Kidney (tissue), 14 donors: Measurements from ENCODE around the gene DUXB. TPM values are rescaled to one million over a fixed set of nuclear protein-coding genes. Genes with fewer than 3 reads are reported as not detected.

ENCODE experiments used
- DNase-seq, 5 donors: peaks; one replicate each; pipeline ENCODE4 v3.0.0-alpha.2; 2013 to 2020
- FAIRE-seq: peaks from 2 replicates; lab custom pipeline; 2012; peaks lifted over from hg19 to GRCh38; lab: Jason Lieb, UNC
- H3K27ac ChIP-seq, 2 donors: one replicate each; pipeline ENCODE4 v1.7.0; 2013; ENCODE audit warnings: low read depth in 2 of 2, low read length in 2 of 2, inconsistent platforms in 1 of 2
- H3K27me3 ChIP-seq: one replicate; pipeline ENCODE4 v1.7.1; 2013; ENCODE audit warnings: low read length, inconsistent platforms; ENCODE audit not compliant: control insufficient read depth, insufficient read depth
- H3K36me3 ChIP-seq, 3 donors: one replicate each; pipeline versions ENCODE4 v1.7.0 to v1.7.1; 2013; ENCODE audit warnings: low read length in 3 of 3, control low read depth in 1 of 3, inconsistent platforms in 1 of 3; ENCODE audit not compliant: insufficient read depth in 3 of 3, control insufficient read depth in 2 of 3
- H3K4me1 ChIP-seq, 3 donors: one replicate each; pipeline versions ENCODE4 v1.7.0 to v1.7.1; 2013; ENCODE audit warnings: low read length in 3 of 3, inconsistent platforms in 1 of 3, low read depth in 1 of 3; ENCODE audit not compliant: control insufficient read depth in 2 of 3, insufficient read depth in 2 of 3
- H3K4me3 ChIP-seq, 3 donors: one replicate each; pipeline versions ENCODE4 v1.7.0 to v1.8.1; 2013; ENCODE audit warnings: low read length in 3 of 3, control low read depth in 1 of 3, inconsistent platforms in 1 of 3
- H3K9ac ChIP-seq, 3 donors: one replicate each; pipeline versions ENCODE4 v1.7.0 to v1.7.1; 2013; ENCODE audit warnings: low read length in 3 of 3, control low read depth in 1 of 3, inconsistent platforms in 1 of 3
- H3K9me3 ChIP-seq, 3 donors: one replicate each; pipeline versions ENCODE4 v1.7.0 to v1.7.1; 2013; ENCODE audit warnings: low read length in 3 of 3, control low read depth in 1 of 3, inconsistent platforms in 1 of 3; ENCODE audit not compliant: control insufficient read depth in 2 of 3, insufficient read depth in 1 of 3
- intact Hi-C: fragments of 100-400 bp; cut with DNase I; formaldehyde crosslinking; loops from one replicate; pipeline ENCODE4 v1.11.1; 2022
- polyA plus RNA-seq: library from polyadenylated mRNA; stranded (reverse); fragments of 350-450 nt; fragmentation: Illumina TruSeq; extraction: RNeasy Lipid Tissue Mini Kit (QIAGEN cat#74804); gene quantifications from one replicate; pipeline ENCODE4 v1.2.3, GENCODE V29; 2014; ENCODE audit warnings: low read depth, low replicate concordance; ENCODE audit not compliant: insufficient read depth
- total RNA-seq: library from RNA; stranded (reverse); fragmentation: NEBNext Ultra II Directional; extraction: Animal tissue kit (Norgen Biotek cat#: 25700); gene quantifications from one replicate; pipeline ENCODE4 v1.2.1, GENCODE V29; 2021
- TF ChIP-seq, protein P1 (sequence below): IDR thresholded peaks from 3 replicates; pipeline ENCODE4 v1.5.1; 2012; ENCODE audit warnings: mild to moderate bottlenecking, moderate library complexity, borderline replicate concordance; ENCODE audit not compliant: insufficient read depth; ENCODE audit errors: extremely low read depth
- donor health status: control.
- donor health status: control.
- donor health status: control.
- donor health status: control.
- donor health status: control.
- donor health status: DM: yes; HTN: yes; CAD: no.
- donor health status: Normal renal cell carcinoma (clear cell type).

DUXB gene
- total and polyA plus RNA-seq, 2 donors from 2014 or later: not detected

DNA sequence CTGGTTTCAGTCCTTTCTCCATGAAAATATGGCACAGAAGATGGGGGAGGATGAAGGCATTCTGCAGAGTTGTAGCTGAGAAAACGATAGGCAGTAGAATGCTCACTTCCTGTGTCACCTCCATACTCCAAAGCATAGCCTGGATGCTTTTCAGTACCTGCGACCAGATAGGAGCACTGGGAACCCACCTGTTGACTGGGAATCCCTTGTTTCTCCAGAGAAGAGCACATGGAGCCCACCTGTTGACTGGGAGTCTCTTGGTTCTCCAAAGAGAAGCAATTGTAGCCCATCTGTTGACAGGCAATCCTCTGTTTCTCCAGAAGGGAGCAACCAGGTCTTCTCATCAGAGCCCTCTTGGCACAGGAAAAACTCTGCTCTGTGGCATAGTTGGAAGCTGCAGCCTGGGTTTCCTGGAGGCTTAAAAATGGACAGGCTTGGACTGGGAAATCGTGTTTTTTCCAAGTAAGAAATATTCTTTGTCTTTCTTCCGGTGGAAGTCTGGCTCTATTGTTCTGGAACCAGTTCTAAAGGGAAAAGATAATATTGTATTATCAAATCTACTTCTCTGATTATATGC is 40.4 kb downstream of the DUXB start:
- Histone ChIP-seq H3K27ac (no peak overlapping the region), H3K27me3 (no peaks in the 10 kb centered on the region), H3K4me1 (peaks cover 0 to 2% (median 0%) of the 10 kb centered on the region in 3 donors), H3K36me3 (peaks cover 7 to 25% (median 20%) of the 10 kb centered on the region in 3 donors), H3K9ac (no peak overlapping the region), H3K9me3 (no peaks in the 10 kb centered on the region), H3K4me3 (no peak overlapping the region)
- TF ChIP-seq, protein P1, sequence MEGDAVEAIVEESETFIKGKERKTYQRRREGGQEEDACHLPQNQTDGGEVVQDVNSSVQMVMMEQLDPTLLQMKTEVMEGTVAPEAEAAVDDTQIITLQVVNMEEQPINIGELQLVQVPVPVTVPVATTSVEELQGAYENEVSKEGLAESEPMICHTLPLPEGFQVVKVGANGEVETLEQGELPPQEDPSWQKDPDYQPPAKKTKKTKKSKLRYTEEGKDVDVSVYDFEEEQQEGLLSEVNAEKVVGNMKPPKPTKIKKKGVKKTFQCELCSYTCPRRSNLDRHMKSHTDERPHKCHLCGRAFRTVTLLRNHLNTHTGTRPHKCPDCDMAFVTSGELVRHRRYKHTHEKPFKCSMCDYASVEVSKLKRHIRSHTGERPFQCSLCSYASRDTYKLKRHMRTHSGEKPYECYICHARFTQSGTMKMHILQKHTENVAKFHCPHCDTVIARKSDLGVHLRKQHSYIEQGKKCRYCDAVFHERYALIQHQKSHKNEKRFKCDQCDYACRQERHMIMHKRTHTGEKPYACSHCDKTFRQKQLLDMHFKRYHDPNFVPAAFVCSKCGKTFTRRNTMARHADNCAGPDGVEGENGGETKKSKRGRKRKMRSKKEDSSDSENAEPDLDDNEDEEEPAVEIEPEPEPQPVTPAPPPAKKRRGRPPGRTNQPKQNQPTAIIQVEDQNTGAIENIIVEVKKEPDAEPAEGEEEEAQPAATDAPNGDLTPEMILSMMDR: no peak
- DNase-seq (no peak), FAIRE-seq (no peak)
- intact Hi-C loops: no loop called here

DNA sequence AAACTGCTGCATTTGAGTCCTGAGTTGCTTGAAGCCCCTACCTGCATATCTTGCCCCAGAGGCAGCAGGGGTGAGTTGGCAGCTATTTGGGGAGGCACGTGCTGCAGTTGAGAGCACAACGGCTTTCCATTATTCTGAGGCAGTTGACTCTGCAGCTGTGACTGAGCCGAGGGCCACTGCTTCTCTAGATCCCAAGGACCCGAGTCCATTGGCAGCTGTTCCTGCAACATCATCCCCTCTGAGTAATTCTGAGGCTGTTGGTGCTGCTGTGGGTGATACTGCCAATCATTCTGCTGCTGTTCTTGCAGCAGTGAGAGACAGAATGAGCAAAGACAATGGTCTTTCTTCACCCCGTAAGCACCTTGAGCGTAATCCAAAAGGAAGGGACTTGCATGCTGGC is 40.9 kb downstream of the DUXB start:
- Histone ChIP-seq H3K27ac (no peak overlapping the region), H3K27me3 (no peaks in the 10 kb centered on the region), H3K4me1 (peaks cover 0 to 2% (median 0%) of the 10 kb centered on the region in 3 donors), H3K9ac (no peak overlapping the region), H3K9me3 (no peaks in the 10 kb centered on the region), H3K36me3 (peaks cover 12 to 30% (median 24%) of the 10 kb centered on the region in 3 donors), H3K4me3 (no peak overlapping the region)
- intact Hi-C loops: no loop called here
- FAIRE-seq (no peak), DNase-seq (no peak)
- TF ChIP-seq, protein P1: no peak

DNA sequence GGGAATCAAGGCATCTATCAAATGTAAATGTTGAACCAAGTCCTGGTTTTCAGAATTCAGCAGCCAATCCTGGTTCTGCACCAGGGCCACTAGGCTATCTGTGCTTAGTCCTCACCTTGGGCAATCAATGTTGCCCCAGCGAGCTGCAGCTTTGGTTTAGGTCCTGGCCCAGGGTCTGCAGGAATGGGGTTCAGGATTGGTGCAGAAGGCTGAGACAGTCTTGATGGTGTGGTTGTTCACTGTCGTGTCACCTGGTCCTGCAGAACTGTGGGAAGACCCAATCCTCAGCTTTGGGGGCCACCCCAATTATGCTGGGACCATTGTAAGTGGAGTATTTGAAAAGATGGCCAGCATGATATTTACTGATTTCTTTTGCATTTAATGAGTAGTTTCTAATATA is 43.1 kb downstream of the DUXB start:
- H3K4me1 ChIP-seq: peaks cover 0 to 5% (median 0%) of the 10 kb centered on the region in 3 donors
- H3K4me3 ChIP-seq: no peak overlapping the region
- TF ChIP-seq, protein P1: no peak
- H3K36me3 ChIP-seq: peaks cover 13 to 39% (median 29%) of the 10 kb centered on the region in 3 donors
- no peaks in the 10 kb centered on the region for H3K27me3 ChIP-seq
- no peak for FAIRE-seq
- H3K9ac ChIP-seq: no peak overlapping the region
- H3K9me3 ChIP-seq: no peaks in the 10 kb centered on the region
- no peak overlapping the region for H3K27ac ChIP-seq
- intact Hi-C loops: loop anchor here (10.0 kb wide), 1 partner anchor 107 kb away; no protein-coding TSS in a partner anchor
- no peak for DNase-seq
